Activated CD4-positive, alpha-beta T cell treated with anti-CD3 and anti-CD28 coated beads for 4 hours (primary cell): ENCODE results near the gene OR52L1.

ENCODE experiments used
- DNase-seq, 2 donors: peaks; one replicate each; pipeline ENCODE4 v3.0.0-alpha.2; 2020

Gene OR52L1

GRCh38 chr11:5938603-5938965 lies 48.2 kb downstream of the OR52L1 start:
- no peak for DNase-seq

GRCh38 chr11:5937868-5938602 lies 48.8 kb downstream of the OR52L1 start:
- DNase-seq: no peak
